ENCODE data around the gene NUAK2.

- TF ChIP-seq CTCF (IDR thresholded peaks at IDR 0.05; ENCODE audit: low read length), result no peak
- no peak for TF ChIP-seq EZH2 (IDR thresholded peaks at IDR 0.05; ENCODE audit: borderline replicate concordance, low read length)
Measured at GRCh38 chr1:205319081-205320018, 2.2 kb downstream of the NUAK2 start.

All from OCI-LY1 (cell line).